GM18498 (cell line): Measurements from ENCODE around the gene TNN.

Source experiments
- ATAC-seq: cut with Tn5 transposase; IDR thresholded peaks from one replicate; pipeline ENCODE4 v1.9.1; 2021; ENCODE audit warnings: mild to moderate bottlenecking, moderate library complexity; ENCODE audit not compliant: unreplicated experiment

Gene TNN

GRCh38 chr1:175171036-175171913 is 103.6 kb downstream of the TNN start:
- ATAC-seq = no peak

- no peak for ATAC-seq
These were observed 104.9 kb downstream of the TNN start for GRCh38 chr1:175172503-175172902.

- ATAC-seq = no peak
These were observed 105.9 kb downstream of the TNN start for GRCh38 chr1:175173531-175173930.

GRCh38 chr1:175174309-175175102 is 106.9 kb downstream of the TNN start:
- peak; percentile 89 for ATAC-seq

- no peak for ATAC-seq
These were observed 108.6 kb downstream of the TNN start for GRCh38 chr1:175176246-175176645.

GRCh38 chr1:175178056-175178455 is 110.4 kb downstream of the TNN start:
- no peak for ATAC-seq

- ATAC-seq = no peak
These were observed 110.8 kb downstream of the TNN start for GRCh38 chr1:175178456-175178855.

- no peak for ATAC-seq
These were observed 112.4 kb downstream of the TNN start for GRCh38 chr1:175179837-175180590.

GRCh38 chr1:175182201-175182746 is 114.6 kb downstream of the TNN start:
- no peak for ATAC-seq

GRCh38 chr1:175183586-175183985 is 116.0 kb downstream of the TNN start:
- ATAC-seq = no peak

- no peak for ATAC-seq
These were observed 118.3 kb downstream of the TNN start for GRCh38 chr1:175185903-175186302.

- no peak for ATAC-seq
These were observed 119.0 kb downstream of the TNN start for GRCh38 chr1:175186433-175187160.

- peak; percentile 67 for ATAC-seq
These were observed 121.3 kb downstream of the TNN start for GRCh38 chr1:175188936-175189335.

- ATAC-seq = no peak
These were observed 124.0 kb downstream of the TNN start for GRCh38 chr1:175191659-175192058.

GRCh38 chr1:175192111-175192629 is 124.5 kb downstream of the TNN start:
- no peak for ATAC-seq

- ATAC-seq = peak; percentile 62
These were observed 125.2 kb downstream of the TNN start, which contains the start of gene KIAA0040 for GRCh38 chr1:175192630-175193526. Gene KIAA0040 (minus strand): TSS chr1:175192776. CDS start chr1:175161013, 31,763 bp downstream.

- no peak for ATAC-seq
These were observed 125.9 kb downstream of the TNN start for GRCh38 chr1:175193527-175193910.

GRCh38 chr1:175195281-175195680 is 127.6 kb downstream of the TNN start:
- ATAC-seq = peak; percentile 40

GRCh38 chr1:175195798-175196197 is 128.2 kb downstream of the TNN start:
- no peak for ATAC-seq
